SK-N-MC (cell line): ENCODE measurements around the gene MTUS2.

Experiments used
- EZH2 ChIP-seq: fragments of 200-600 bp; sonication (generic); IDR thresholded peaks from one replicate; pipeline ENCODE4 v1.6.1; 2017; ENCODE audit warnings: antibody characterized with exemption
- POLR2AphosphoS5 ChIP-seq: IDR thresholded peaks from 2 replicates; pipeline ENCODE4 v1.6.1; 2012; ENCODE audit warnings: mild to moderate bottlenecking, low read depth, low read length, borderline replicate concordance

GRCh38 chr13:29266756-29267733 lies 446.9 kb downstream of the MTUS2 start:
- no peak for TF ChIP-seq POLR2AphosphoS5
- no peak for TF ChIP-seq EZH2
